Brain microvascular endothelial cell (primary cell): Measurements from ENCODE around the gene KIF5C.

ENCODE experiments used
- DNase-seq: peaks from one replicate; pipeline ENCODE4 v3.0.0-alpha.2; 2020
- H3K27ac ChIP-seq: fragments of 250-450 bp; sonication (Bioruptor Pico); 2 replicates; pipeline ENCODE4 v1.5.1; 2020; ENCODE audit warnings: mild to moderate bottlenecking, moderate library complexity
- H3K27me3 ChIP-seq: fragments of 250-450 bp; sonication (Bioruptor Pico); replicated peaks from 2 replicates; pipeline ENCODE4 v1.5.1; 2020; ENCODE audit warnings: mild to moderate bottlenecking
- H3K36me3 ChIP-seq: fragments of 250-450 bp; sonication (Bioruptor Pico); replicated peaks from 2 replicates; pipeline ENCODE4 v1.5.1; 2020; ENCODE audit warnings: mild to moderate bottlenecking
- H3K4me3 ChIP-seq: 2 replicates; pipeline ENCODE4 v1.5.1; 2011; ENCODE audit warnings: low read depth, mild to moderate bottlenecking, control low read depth, low read length, moderate library complexity
- CTCF ChIP-seq: IDR thresholded peaks from 2 replicates; pipeline ENCODE4 v1.5.1; 2011; ENCODE audit warnings: low read depth, mild to moderate bottlenecking, moderate library complexity, low read length, control low read depth, inconsistent platforms; ENCODE audit errors: missing control alignments
- in situ Hi-C: cut with HindIII; loops from 2 replicates; pipeline ENCODE4 v1.10.0; 2017; ENCODE audit warnings: low sequenced_read_pairs, low pct_ligation_motif_present

KIF5C gene

DNA sequence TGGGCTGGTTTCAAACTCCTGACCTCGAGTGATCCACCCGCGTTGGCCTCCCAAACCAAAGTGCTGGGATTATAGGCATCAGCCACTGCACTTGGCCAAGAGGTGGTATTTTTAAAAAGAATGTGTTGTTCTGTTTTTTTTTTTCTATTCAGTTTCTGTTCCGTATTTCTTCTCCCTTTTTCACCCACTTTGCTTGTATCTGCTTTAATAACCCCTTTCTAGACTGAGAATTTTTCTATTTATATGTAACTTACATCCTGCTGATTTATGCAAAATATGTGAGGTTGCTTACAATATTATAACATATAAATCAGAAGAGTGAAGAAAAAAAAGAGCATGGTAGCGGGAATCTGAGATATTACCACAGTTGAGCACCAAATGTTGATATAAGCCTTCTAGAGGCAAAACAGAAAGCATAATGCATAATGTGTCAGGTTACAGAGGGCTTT, 146.3 kb downstream of the KIF5C start:
- in situ Hi-C loops: no loop called here
- H3K4me3 ChIP-seq: no peak overlapping the region
- no peak overlapping the region for H3K27ac ChIP-seq
- TF ChIP-seq CTCF: no peak
- no peak for DNase-seq
- no peaks in the 10 kb centered on the region for H3K36me3 ChIP-seq
- no peaks in the 10 kb centered on the region for H3K27me3 ChIP-seq

GRCh38 chr2:149021761-149022160, 146.7 kb downstream of the KIF5C start:
- Histone ChIP-seq H3K4me3 (no peak overlapping the region), H3K36me3 (no peaks in the 10 kb centered on the region), H3K27ac (no peak overlapping the region), H3K27me3 (no peaks in the 10 kb centered on the region)
- DNase-seq: no peak
- in situ Hi-C loops: no loop called here
- TF ChIP-seq CTCF: no peak

DNA sequence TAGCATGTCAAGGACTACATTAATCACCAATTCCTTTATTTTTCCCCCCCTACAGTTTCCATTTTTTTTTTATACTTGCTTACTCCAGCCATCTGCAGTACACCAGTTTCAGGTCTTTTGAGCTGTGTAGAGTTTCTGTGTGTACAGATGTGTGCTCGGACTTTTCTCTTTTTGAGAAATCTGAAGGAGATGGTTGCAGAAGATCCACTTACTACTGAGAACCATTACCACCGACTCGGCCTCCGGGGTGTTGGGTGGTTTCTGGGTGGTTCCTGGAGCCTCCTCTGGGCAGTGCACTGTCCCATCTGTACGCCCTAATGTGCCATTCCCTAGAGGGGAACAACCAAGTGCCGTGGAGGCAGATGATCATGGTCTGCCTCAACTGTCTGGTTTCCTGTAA, 148.1 kb downstream of the KIF5C start:
- no peak overlapping the region for H3K4me3 ChIP-seq
- H3K27ac ChIP-seq: no peak overlapping the region
- DNase-seq: no peak
- no peaks in the 10 kb centered on the region for H3K27me3 ChIP-seq
- no peak for TF ChIP-seq CTCF
- in situ Hi-C loops: no loop called here
- H3K36me3 ChIP-seq: no peaks in the 10 kb centered on the region

DNA sequence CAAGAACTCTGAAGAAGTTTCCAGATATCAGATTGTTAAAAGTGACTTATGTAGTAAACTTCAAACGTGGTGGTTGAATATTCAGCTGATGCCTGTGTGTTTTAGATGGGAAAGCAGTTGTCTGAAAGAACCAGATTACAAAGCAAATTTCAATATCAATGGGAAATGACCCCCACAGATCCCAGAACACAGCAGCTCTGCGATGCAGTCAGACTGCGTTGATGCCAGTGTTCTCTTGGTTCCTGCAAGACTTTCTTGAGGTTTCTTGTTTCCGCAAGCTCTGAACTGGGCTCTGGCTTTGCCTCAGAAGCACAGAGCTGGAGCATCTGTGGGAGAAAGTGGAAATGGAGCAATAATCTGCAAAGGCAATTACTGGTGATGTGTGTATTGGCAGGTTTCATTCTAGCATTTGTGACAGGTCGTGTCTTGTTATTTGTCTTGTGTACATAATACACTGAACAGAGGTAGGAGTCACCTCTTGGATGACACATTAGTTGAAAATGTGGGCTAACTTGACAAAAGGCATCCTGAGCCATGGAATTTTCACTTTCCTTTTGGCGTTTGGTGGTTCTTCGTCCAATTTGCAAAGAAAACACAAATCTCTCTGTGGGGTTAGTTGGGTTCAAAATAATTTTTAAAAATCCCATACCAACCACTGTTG, 152.7 kb downstream of the KIF5C start:
- no peak for DNase-seq
- in situ Hi-C loops: no loop called here
- no peak for TF ChIP-seq CTCF
- H3K27me3 ChIP-seq: no peaks in the 10 kb centered on the region
- no peak overlapping the region for H3K27ac ChIP-seq
- no peaks in the 10 kb centered on the region for H3K36me3 ChIP-seq
- H3K4me3 ChIP-seq: no peak overlapping the region

DNA sequence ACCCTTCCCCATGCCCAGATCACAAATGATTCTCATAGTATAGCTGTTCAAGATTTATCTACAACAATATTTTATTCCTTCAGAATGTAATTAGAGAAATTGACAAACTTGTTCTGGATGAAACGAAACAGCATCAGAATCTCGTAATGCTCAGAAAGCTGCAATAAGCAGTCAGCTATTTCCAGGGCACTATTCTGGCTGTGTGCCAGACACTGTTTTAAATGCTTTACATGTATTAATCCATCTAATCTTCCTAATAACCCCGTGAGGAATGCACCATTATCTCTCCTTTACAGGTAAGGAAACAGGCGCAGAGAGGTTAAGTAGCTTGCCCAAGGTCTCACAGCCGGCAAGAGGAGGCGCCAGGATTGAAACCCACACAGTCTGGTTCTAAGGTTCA, 153.3 kb downstream of the KIF5C start:
- Histone ChIP-seq H3K27ac (no peak overlapping the region), H3K27me3 (no peaks in the 10 kb centered on the region), H3K36me3 (no peaks in the 10 kb centered on the region), H3K4me3 (no peak overlapping the region)
- DNase-seq: no peak
- in situ Hi-C loops: no loop called here
- TF ChIP-seq CTCF: no peak

- Histone ChIP-seq H3K36me3 (no peaks in the 10 kb centered on the region), H3K4me3 (no peak overlapping the region), H3K27me3 (no peaks in the 10 kb centered on the region), H3K27ac (no peak overlapping the region)
- in situ Hi-C loops: no loop called here
- no peak for TF ChIP-seq CTCF
- DNase-seq: no peak
Observed at GRCh38 chr2:149028891-149029290, 153.9 kb downstream of the KIF5C start.
